ENCODE results near the gene PLCXD3. TPM values are rescaled to one million over a fixed set of nuclear protein-coding genes. Genes with fewer than 3 reads are reported as not detected.
A peak's percentile ranks its signal among the peaks of the same experiment; 100 is the strongest.

The PLCXD3 gene
- total RNA-seq, 2 donors from 2014 or later = 44.5 to 68.3 TPM

- Histone ChIP-seq H3K4me1 (peaks cover 0 to 17% of the 10 kb centered on the region in 2 donors), H3K4me3 (no peak overlapping the region), H3K27me3 (no peaks in the 10 kb centered on the region), H3K27ac (peak overlapping the region; percentile 55 to 79), H3K36me3 (no peaks in the 10 kb centered on the region), H3K9me3 (no peaks in the 10 kb centered on the region)
- TF ChIP-seq CTCF (IDR thresholded peaks at IDR 0.05) = no peak
- DNase-seq (ENCODE audit: low spot score) = no peak
Measured at GRCh38 chr5:41418220-41419031, 92.0 kb downstream of the PLCXD3 start.

GRCh38 chr5:41416336-41416735 lies 94.1 kb downstream of the PLCXD3 start:
- DNase-seq (ENCODE audit: low spot score) = no peak
- no peak overlapping the region for H3K4me3 ChIP-seq
- no peak for TF ChIP-seq CTCF (IDR thresholded peaks at IDR 0.05)
- peak overlapping the region; percentile 16 to 79 for H3K27ac ChIP-seq
- H3K4me1 ChIP-seq = peaks cover 0 to 22% of the 10 kb centered on the region in 2 donors
- H3K36me3 ChIP-seq = no peaks in the 10 kb centered on the region
- H3K9me3 ChIP-seq = no peaks in the 10 kb centered on the region
- no peaks in the 10 kb centered on the region for H3K27me3 ChIP-seq

- H3K4me3 ChIP-seq = no peak overlapping the region
- TF ChIP-seq CTCF (IDR thresholded peaks at IDR 0.05) = no peak
- H3K9me3 ChIP-seq = no peaks in the 10 kb centered on the region
- peak overlapping the region; percentile 41 to 79 for H3K27ac ChIP-seq
- peaks cover 0 to 22% of the 10 kb centered on the region in 2 donors for H3K4me1 ChIP-seq
- no peak for DNase-seq (ENCODE audit: low spot score)
- H3K27me3 ChIP-seq = no peaks in the 10 kb centered on the region
- H3K36me3 ChIP-seq = no peaks in the 10 kb centered on the region
Measured at GRCh38 chr5:41415242-41415641, 95.2 kb downstream of the PLCXD3 start.

GRCh38 chr5:41414598-41414997 lies 95.8 kb downstream of the PLCXD3 start:
- no peaks in the 10 kb centered on the region for H3K27me3 ChIP-seq
- peaks cover 0 to 22% of the 10 kb centered on the region in 2 donors for H3K4me1 ChIP-seq
- no peaks in the 10 kb centered on the region for H3K36me3 ChIP-seq
- no peak overlapping the region for H3K4me3 ChIP-seq
- DNase-seq (ENCODE audit: low spot score) = peak; percentile 82
- no peaks in the 10 kb centered on the region for H3K9me3 ChIP-seq
- H3K27ac ChIP-seq = peak overlapping the region in 1 of 2 donors; percentile 79
- no peak for TF ChIP-seq CTCF (IDR thresholded peaks at IDR 0.05)

- Histone ChIP-seq H3K4me3 (no peak overlapping the region), H3K4me1 (peaks cover 0 to 27% of the 10 kb centered on the region in 2 donors), H3K36me3 (no peaks in the 10 kb centered on the region), H3K27ac (peak overlapping the region in 1 of 2 donors; percentile 79), H3K27me3 (no peaks in the 10 kb centered on the region), H3K9me3 (no peaks in the 10 kb centered on the region)
- DNase-seq (ENCODE audit: low spot score) = no peak
- no peak for TF ChIP-seq CTCF (IDR thresholded peaks at IDR 0.05)
Measured at GRCh38 chr5:41413074-41413473, 97.3 kb downstream of the PLCXD3 start.

Measured in right atrium auricular region (tissue), 2 donors.